Stimulated activated CD4-positive, alpha-beta T cell treated with anti-CD3 and anti-CD28 coated beads, TNF-alpha, amount 100 ng/mL, for 24 hours (primary cell): Measurements from ENCODE around the gene LRRC1.
A peak's percentile ranks its signal among the peaks of the same experiment; 100 is the strongest.
"Not testable (repeated sequence)": the region's sequence is repeated elsewhere in the genome, so short reads cannot be mapped to it uniquely, and the experiment has no call there.

ENCODE experiments used
- DNase-seq, 3 experiments: peaks; one replicate each; pipeline ENCODE4 v3.0.0-alpha.2; 2020; ENCODE audit warnings: low read depth in 3 of 3

Gene LRRC1

GRCh38 chr6:53792973-53793317 lies 1.9 kb upstream of the LRRC1 start:
- no peak for DNase-seq

- peak in 1 of 3 experiments; percentile 29 for DNase-seq
Observed at GRCh38 chr6:53793318-53794136, 1.3 kb upstream of the LRRC1 start.

GRCh38 chr6:53794137-53794719 lies 577 bp upstream of the LRRC1 start:
- DNase-seq: peak in 2 of 3 experiments; percentile 6 to 44

- no peak for DNase-seq
Observed at GRCh38 chr6:53795340-53795701, 516 bp downstream of the LRRC1 start.

- no peak for DNase-seq
Observed at GRCh38 chr6:53795702-53796450, 1.1 kb downstream of the LRRC1 start.

- no peak for DNase-seq
Observed at GRCh38 chr6:53796451-53796780, 1.6 kb downstream of the LRRC1 start.

GRCh38 chr6:53796791-53797190 lies 2.0 kb downstream of the LRRC1 start:
- DNase-seq: no peak

GRCh38 chr6:53797304-53797703 lies 2.5 kb downstream of the LRRC1 start:
- no peak for DNase-seq

- no peak for DNase-seq
Observed at GRCh38 chr6:53799340-53799739, 4.5 kb downstream of the LRRC1 start.

GRCh38 chr6:53801022-53801421 lies 6.2 kb downstream of the LRRC1 start:
- DNase-seq: no peak

GRCh38 chr6:53802582-53802981 lies 7.8 kb downstream of the LRRC1 start:
- no peak for DNase-seq

GRCh38 chr6:53803081-53803860 lies 8.5 kb downstream of the LRRC1 start:
- no peak for DNase-seq

GRCh38 chr6:53805016-53805415 lies 10.2 kb downstream of the LRRC1 start:
- DNase-seq: no peak

GRCh38 chr6:53805725-53806124 lies 10.9 kb downstream of the LRRC1 start:
- no peak for DNase-seq

GRCh38 chr6:53807606-53808005 lies 12.8 kb downstream of the LRRC1 start:
- not testable (repeated sequence) for DNase-seq

- no peak for DNase-seq
Observed at GRCh38 chr6:53808302-53808881, 13.6 kb downstream of the LRRC1 start.

GRCh38 chr6:53809691-53810090 lies 14.9 kb downstream of the LRRC1 start:
- no peak for DNase-seq

- DNase-seq: no peak
Observed at GRCh38 chr6:53811082-53811481, 16.3 kb downstream of the LRRC1 start.

GRCh38 chr6:53811746-53812145 lies 16.9 kb downstream of the LRRC1 start:
- DNase-seq: no peak

GRCh38 chr6:53813096-53813495 lies 18.3 kb downstream of the LRRC1 start:
- DNase-seq: no peak

- no peak for DNase-seq
Observed at GRCh38 chr6:53813801-53814200, 19.0 kb downstream of the LRRC1 start.

GRCh38 chr6:53814353-53814752 lies 19.5 kb downstream of the LRRC1 start:
- DNase-seq: no peak
